ENCODE results near the gene HAGH.

The HAGH gene

DNA sequence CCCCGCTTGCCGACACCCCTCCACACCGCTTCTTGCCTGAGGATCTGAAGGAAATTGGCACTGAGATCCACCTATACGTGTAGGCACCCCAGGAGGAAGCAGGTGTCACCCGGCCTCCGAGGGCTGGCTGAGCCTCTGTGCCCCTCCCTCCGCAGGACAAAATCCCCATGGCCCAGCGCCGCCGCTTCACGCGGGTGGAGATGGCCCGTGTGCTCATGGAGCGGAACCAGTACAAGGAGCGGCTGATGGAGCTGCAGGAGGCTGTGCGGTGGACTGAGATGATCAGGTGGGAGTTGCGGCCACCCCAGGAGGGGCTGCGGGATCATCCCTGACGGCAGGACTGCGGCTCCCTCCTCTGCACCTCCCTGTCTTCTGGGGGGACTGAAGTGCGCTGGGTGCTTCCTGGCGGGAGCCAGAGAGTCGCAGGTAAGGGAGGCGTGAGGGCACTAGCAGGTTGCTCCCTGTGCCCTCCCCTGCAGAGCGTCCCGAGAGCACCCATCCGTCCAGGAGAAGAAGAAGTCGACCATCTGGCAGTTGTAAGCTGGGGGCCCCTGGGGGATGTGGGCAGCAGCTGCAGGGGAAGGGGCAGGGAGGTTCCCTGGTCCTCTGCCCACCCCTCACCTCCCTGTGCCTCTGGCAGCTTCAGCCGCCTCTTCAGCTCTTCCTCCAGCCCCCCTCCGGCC is 64.3 kb downstream of the HAGH start:
- DNase-seq (ENCODE audit: low spot score), result peak; percentile 67

DNA sequence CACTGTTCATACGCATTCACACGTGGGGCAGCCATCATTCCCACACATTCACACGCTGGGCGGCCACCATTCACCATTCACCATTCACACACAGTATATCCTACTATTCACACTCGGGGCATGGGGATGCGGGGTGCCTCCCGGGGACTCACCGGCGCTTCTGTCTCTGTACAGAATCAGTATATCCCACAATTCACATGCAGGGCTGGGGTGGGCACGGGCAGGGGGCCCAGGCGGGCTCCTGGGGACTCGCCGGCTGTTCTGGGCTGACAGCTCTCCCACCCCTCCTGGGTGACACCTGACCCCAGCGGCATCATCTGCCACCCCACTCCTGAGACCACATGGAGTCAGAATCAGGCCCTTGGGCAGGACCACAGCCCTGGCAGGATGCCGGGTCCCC is 64.9 kb downstream of the HAGH start:
- DNase-seq (ENCODE audit: low spot score), result no peak

DNA sequence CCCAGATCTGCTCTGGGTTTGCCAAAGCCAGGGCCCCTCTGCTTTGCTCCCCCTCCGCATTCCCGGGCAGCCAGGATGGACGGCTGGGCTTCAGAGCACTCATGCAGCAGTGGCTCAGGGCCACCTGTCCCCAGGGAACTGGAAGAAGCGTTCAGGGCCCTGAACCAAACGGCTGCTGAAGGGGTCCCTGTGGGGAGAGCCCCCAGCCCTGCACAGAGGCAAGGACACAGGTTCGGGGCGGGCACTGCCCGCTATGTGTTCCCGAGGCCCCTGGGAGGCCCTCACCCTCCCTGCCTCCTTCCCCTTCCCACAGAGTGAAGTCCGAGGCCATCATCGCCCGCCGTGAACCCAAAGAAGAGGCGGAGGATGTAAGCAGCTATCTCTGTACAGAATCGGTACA is 65.7 kb downstream of the HAGH start:
- no peak for DNase-seq (ENCODE audit: low spot score)

DNA sequence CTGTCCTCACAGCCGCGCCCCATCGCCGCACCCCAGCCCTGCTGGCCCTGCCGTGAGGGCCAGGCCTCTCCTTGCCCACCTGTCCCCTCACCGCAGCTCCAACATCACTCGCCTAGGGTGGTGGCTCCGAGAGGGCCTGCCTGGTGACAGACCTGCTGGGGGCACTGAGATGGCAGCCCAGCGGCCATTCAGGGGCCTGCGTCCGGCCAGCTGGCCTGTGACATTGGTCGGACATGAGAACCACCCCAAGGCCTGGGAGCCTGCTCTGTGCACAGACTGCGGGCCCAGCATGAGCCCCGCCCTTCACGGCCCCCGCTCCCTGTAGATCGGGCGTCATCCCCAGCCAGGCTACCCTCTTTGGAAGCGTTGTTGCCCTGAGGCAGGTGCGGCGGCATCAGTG is 67.1 kb downstream of the HAGH start:
- DNase-seq (ENCODE audit: low spot score), result no peak

DNA sequence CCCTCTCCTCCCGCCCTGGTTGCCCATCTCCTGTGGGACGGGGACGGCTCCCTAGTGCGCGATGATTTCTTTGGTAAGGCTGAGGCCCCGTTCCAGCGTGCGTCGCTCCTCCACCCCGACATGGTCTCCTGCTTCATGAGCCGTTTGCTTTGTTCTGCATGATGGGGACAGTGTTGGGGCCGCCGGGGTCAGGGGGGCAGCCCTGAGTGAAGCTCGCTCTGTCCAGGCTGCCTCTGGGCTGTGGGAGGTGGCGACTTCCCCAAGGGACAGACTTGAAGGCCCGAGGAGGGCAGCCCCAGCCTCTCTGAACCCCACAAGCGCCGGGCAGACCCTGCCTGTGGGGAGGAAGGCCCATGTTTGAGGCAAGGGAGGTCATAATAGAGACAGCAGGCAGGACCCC is 67.7 kb downstream of the HAGH start:
- DNase-seq (ENCODE audit: low spot score), result no peak

DNA sequence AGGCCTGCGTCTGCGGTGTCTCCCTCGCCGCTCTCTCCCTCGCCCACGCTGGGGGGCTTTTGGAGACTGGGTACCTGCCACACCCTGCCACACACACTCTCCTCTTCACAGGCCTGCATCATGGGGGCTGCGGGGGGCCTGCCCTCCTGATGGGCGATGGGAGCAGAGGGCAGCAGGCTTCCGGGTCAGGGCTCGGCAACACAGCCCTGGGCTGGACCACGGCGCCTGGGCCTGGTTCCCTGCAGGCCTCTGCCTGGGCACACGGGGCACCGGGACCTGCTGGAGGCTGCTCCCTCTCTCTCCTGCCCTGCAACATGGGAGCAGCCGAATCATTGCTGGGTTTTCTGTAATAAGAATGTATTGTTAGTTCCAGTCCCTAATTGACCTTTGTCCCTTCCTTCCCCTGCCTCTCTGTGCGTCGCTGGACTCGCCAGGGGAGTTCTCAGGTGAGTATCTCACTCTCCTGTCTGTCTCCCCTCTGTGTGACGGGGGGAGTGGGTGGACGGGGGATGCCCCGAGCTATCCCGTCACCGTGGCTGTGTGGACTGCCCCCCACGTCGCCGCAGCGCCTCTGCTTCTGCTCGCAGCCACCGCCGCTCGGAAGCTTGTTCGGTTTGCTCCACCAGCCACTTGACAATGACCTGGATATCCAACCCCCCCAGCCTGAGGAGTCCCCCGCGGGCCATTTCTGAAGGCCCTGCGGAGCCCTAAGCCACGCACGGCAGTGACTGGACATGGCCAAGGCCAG is 68.7 kb downstream of the HAGH start:
- no peak for DNase-seq (ENCODE audit: low spot score)
